Measurements from ENCODE around the gene FRYL.

FRYL gene

DNA sequence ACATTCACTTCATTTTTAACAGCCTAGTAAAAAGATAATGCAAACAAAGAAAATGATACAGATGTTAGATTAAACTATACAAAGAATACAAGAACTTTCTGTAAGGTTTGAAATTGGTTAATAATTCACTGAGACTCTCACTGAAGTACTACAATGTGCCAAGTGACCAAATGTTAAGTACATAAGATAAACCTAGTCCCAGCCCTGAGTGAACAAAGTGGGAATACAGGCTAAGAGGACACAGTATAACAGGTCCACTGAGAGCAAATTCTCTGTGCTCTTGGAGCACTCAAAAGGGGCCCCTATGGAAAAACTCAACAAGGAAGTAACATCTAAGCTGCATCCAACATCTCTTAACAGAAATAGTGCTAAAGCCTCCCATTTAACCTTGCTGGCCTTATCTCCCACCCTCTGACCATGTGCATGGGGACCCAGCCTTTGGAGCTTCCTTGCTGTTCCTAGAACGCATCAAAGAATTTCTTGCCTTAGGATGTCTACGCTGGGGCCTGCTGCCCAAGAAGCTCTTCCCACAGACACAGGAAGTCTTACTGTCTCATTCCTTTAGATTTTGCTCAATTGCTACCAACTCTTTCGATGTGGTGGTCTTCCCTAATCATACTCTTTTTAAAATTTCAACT is 176.6 kb downstream of the FRYL start:
- TF ChIP-seq, protein P1, sequence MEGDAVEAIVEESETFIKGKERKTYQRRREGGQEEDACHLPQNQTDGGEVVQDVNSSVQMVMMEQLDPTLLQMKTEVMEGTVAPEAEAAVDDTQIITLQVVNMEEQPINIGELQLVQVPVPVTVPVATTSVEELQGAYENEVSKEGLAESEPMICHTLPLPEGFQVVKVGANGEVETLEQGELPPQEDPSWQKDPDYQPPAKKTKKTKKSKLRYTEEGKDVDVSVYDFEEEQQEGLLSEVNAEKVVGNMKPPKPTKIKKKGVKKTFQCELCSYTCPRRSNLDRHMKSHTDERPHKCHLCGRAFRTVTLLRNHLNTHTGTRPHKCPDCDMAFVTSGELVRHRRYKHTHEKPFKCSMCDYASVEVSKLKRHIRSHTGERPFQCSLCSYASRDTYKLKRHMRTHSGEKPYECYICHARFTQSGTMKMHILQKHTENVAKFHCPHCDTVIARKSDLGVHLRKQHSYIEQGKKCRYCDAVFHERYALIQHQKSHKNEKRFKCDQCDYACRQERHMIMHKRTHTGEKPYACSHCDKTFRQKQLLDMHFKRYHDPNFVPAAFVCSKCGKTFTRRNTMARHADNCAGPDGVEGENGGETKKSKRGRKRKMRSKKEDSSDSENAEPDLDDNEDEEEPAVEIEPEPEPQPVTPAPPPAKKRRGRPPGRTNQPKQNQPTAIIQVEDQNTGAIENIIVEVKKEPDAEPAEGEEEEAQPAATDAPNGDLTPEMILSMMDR (IDR thresholded peaks at IDR 0.05; ENCODE audit: low read depth, low read length, missing control alignments) = no peak
- DNase-seq (ENCODE audit: extremely low read depth, low read depth) = no peak
- no peak overlapping the region for H3K4me3 ChIP-seq (replicated peaks; ENCODE audit: low read depth, low read length)

DNA sequence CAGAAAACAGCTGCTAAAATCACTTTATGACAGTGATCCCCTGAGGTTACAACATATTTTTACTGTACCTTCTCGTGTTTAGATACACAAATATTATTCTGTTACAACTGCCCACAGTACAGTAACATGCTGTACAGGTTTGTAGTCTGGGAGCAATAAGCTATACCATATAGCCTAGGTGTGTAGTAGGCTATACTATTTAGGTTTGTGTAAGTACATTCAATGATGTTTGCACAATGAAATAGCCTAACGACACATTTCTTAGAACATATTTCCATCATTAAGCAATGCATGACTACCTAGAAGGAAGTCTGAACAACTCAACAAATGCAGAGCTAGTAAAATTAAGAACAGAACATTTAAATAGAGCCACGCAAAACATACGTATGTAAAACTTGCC is 177.3 kb downstream of the FRYL start:
- DNase-seq (ENCODE audit: extremely low read depth, low read depth) = no peak
- no peak overlapping the region for H3K4me3 ChIP-seq (replicated peaks; ENCODE audit: low read depth, low read length)
- TF ChIP-seq, protein P1 (IDR thresholded peaks at IDR 0.05; ENCODE audit: low read depth, low read length, missing control alignments) = no peak

DNA sequence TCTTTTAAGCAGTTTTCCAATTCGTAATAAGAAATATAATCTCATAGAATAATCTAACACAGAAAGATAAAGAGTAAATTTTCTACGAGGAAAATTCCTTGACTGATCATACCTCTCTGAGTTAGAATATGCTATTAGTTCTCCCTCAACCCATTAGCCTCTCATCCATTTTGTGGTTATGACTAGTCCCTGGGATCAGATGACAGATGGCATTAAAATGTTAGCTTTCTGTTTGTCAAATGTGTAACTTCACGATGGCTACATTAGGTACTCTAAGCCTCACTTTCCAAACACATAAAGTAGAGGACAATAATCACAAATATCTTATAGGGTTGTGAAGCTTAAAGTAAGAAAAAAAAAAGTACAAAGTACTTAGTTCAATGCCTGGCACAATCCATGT is 177.9 kb downstream of the FRYL start:
- no peak overlapping the region for H3K4me3 ChIP-seq (replicated peaks; ENCODE audit: low read depth, low read length)
- peak; percentile 11 for DNase-seq (ENCODE audit: extremely low read depth, low read depth)
- TF ChIP-seq, protein P1 (IDR thresholded peaks at IDR 0.05; ENCODE audit: low read depth, low read length, missing control alignments) = no peak

DNA sequence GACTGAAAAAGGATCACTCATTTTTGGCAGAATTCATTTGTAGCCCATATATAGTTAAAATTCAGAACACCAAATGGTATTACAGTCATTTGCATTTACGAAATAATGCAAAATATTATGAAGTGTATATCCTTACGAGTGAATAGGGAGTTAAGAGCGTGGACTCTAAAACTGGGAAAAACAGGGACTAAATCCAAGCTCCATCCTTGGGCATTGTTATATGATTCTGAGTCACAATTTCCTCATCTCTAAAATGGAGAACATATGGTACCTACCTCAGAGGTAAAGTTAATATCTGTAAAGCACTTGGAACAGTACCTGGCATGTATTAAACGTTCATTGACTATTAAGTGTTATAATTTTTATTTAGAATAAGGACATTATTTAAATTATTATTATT is 183.7 kb downstream of the FRYL start:
- TF ChIP-seq, protein P1 (IDR thresholded peaks at IDR 0.05; ENCODE audit: low read depth, low read length, missing control alignments) = no peak
- no peak for DNase-seq (ENCODE audit: extremely low read depth, low read depth)
- H3K4me3 ChIP-seq (replicated peaks; ENCODE audit: low read depth, low read length) = no peak overlapping the region

DNA sequence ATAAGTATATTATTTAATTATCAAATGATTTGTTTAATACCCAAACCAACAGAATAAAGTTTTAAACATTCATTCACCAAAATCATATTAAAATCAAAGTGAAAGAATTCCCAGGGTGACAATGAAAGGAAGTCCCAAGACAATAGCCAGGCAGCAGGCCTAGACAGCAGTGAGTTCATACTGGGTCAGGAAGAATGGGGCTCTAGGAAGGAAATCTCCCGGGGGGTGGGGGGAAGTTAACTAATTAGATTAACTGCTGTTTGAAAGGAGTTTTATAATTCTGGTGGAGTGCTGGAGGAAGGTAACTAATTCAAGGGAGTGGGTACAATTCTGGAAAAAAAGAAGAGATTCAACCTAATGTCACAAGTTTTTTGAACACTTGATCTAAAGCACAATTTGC is 185.9 kb downstream of the FRYL start:
- H3K4me3 ChIP-seq (replicated peaks; ENCODE audit: low read depth, low read length) = no peak overlapping the region
- DNase-seq (ENCODE audit: extremely low read depth, low read depth) = no peak
- TF ChIP-seq, protein P1 (IDR thresholded peaks at IDR 0.05; ENCODE audit: low read depth, low read length, missing control alignments) = no peak

DNA sequence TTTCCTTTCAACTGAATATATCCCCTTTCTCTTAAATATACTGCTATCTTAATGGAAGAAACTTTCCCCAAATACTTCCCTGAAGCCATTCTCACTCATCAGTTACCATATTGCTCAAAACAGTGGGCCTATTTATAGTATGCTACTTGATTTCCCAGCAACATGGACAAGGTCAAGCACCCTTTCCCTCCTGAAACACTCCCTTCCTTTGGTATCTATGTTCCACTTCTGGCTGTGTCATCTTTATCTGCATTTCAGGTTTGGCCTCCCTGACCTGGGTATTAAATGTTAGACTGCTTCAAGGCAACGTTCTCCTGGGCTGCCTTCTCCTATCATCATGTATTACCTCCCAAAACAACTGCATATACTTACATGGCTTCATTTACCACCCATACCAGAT is 188.7 kb downstream of the FRYL start:
- DNase-seq (ENCODE audit: extremely low read depth, low read depth) = no peak
- TF ChIP-seq, protein P1 (IDR thresholded peaks at IDR 0.05; ENCODE audit: low read depth, low read length, missing control alignments) = no peak
- no peak overlapping the region for H3K4me3 ChIP-seq (replicated peaks; ENCODE audit: low read depth, low read length)

DNA sequence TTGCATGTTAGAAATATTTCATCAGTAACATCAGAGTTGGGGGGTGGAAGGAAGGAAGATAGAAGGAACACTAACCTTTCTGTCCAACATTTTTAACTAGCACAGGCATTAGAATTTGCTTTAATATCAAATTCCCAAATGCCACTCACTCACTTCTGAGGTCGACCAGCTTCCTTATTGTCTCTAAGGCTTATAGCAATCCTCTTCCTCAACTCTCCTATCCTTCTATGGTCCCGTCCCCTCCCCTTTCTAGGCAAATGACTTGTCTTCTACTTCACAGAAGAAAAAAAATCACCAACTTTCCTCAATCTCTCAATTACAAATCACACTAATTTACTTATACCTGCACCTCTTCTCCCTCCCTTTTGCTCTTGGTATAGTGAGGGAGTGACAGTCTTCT is 189.2 kb downstream of the FRYL start:
- TF ChIP-seq, protein P1 (IDR thresholded peaks at IDR 0.05; ENCODE audit: low read depth, low read length, missing control alignments) = no peak
- DNase-seq (ENCODE audit: extremely low read depth, low read depth) = no peak
- H3K4me3 ChIP-seq (replicated peaks; ENCODE audit: low read depth, low read length) = no peak overlapping the region

Data from HFF-Myc (cell line).